Islet of Langerhans (tissue), 1 donor: ENCODE measurements around the gene COL23A1.

Experiments
- FAIRE-seq: peaks from one replicate; lab custom pipeline; 2011; peaks lifted over from hg19 to GRCh38; lab: Jason Lieb, UNC

Gene COL23A1

GRCh38 chr5:178391480-178391879, 198.7 kb downstream of the COL23A1 start:
- no peak for FAIRE-seq

- no peak for FAIRE-seq
Observed at GRCh38 chr5:178389796-178390195, 200.4 kb downstream of the COL23A1 start.

- no peak for FAIRE-seq
Observed at GRCh38 chr5:178389026-178389729, 201.0 kb downstream of the COL23A1 start.

GRCh38 chr5:178388386-178389025, 201.7 kb downstream of the COL23A1 start:
- no peak for FAIRE-seq

GRCh38 chr5:178387856-178388190, 202.4 kb downstream of the COL23A1 start:
- FAIRE-seq, result no peak

GRCh38 chr5:178387061-178387855, 202.9 kb downstream of the COL23A1 start:
- no peak for FAIRE-seq

- no peak for FAIRE-seq
Observed at GRCh38 chr5:178386336-178386931, 203.8 kb downstream of the COL23A1 start.

GRCh38 chr5:178385496-178385890, 204.7 kb downstream of the COL23A1 start:
- FAIRE-seq, result no peak

- FAIRE-seq, result no peak
Observed at GRCh38 chr5:178384816-178385495, 205.2 kb downstream of the COL23A1 start.

- FAIRE-seq, result no peak
Observed at GRCh38 chr5:178383919-178384815, 206.0 kb downstream of the COL23A1 start.

- FAIRE-seq, result no peak
Observed at GRCh38 chr5:178383301-178383918, 206.8 kb downstream of the COL23A1 start.

- FAIRE-seq, result no peak
Observed at GRCh38 chr5:178382754-178383164, 207.4 kb downstream of the COL23A1 start.

- no peak for FAIRE-seq
Observed at GRCh38 chr5:178381921-178382695, 208.1 kb downstream of the COL23A1 start.

GRCh38 chr5:178381206-178381605, 209.0 kb downstream of the COL23A1 start:
- FAIRE-seq, result no peak

GRCh38 chr5:178380541-178381074, 209.6 kb downstream of the COL23A1 start:
- no peak for FAIRE-seq

- FAIRE-seq, result no peak
Observed at GRCh38 chr5:178380086-178380485, 210.1 kb downstream of the COL23A1 start.

GRCh38 chr5:178378527-178379484, 211.4 kb downstream of the COL23A1 start:
- FAIRE-seq, result no peak

GRCh38 chr5:178377583-178378270, 212.5 kb downstream of the COL23A1 start:
- no peak for FAIRE-seq
